ENCODE measurements around the gene IQCN.
A peak's percentile ranks its signal among the peaks of the same experiment; 100 is the strongest.

The IQCN gene

GRCh38 chr19:18266771-18267686 is 7.2 kb downstream of the IQCN start:
- DNase-seq (ENCODE audit: low read depth in 1 of 2, low spot score in 1 of 2) = no peak

- DNase-seq (ENCODE audit: low read depth in 1 of 2, low spot score in 1 of 2) = no peak
These were observed 8.7 kb downstream of the IQCN start for GRCh38 chr19:18265582-18265981.

GRCh38 chr19:18264971-18265540 is 9.2 kb downstream of the IQCN start:
- no peak for DNase-seq (ENCODE audit: low read depth in 1 of 2, low spot score in 1 of 2)

- no peak for DNase-seq (ENCODE audit: low read depth in 1 of 2, low spot score in 1 of 2)
These were observed 10.0 kb downstream of the IQCN start for GRCh38 chr19:18264137-18264854.

GRCh38 chr19:18263324-18264136 is 10.7 kb downstream of the IQCN start:
- no peak for DNase-seq (ENCODE audit: low read depth in 1 of 2, low spot score in 1 of 2)

- no peak for DNase-seq (ENCODE audit: low read depth in 1 of 2, low spot score in 1 of 2)
These were observed 11.3 kb downstream of the IQCN start for GRCh38 chr19:18262917-18263316.

GRCh38 chr19:18262144-18262543 is 12.1 kb downstream of the IQCN start:
- no peak for DNase-seq (ENCODE audit: low read depth in 1 of 2, low spot score in 1 of 2)

- DNase-seq (ENCODE audit: low read depth in 1 of 2, low spot score in 1 of 2) = no peak
These were observed 12.8 kb downstream of the IQCN start for GRCh38 chr19:18261474-18261873.

GRCh38 chr19:18259893-18260292 is 14.4 kb downstream of the IQCN start:
- no peak for DNase-seq (ENCODE audit: low read depth in 1 of 2, low spot score in 1 of 2)

- DNase-seq (ENCODE audit: low read depth in 1 of 2, low spot score in 1 of 2) = no peak
These were observed 16.5 kb downstream of the IQCN start for GRCh38 chr19:18257503-18258470.

- no peak for DNase-seq (ENCODE audit: low read depth in 1 of 2, low spot score in 1 of 2)
These were observed 19.4 kb downstream of the IQCN start for GRCh38 chr19:18254546-18255503.

- no peak for DNase-seq (ENCODE audit: low read depth in 1 of 2, low spot score in 1 of 2)
These were observed 20.5 kb downstream of the IQCN start for GRCh38 chr19:18253716-18254115.

- no peak for DNase-seq (ENCODE audit: low read depth in 1 of 2, low spot score in 1 of 2)
These were observed 21.1 kb downstream of the IQCN start for GRCh38 chr19:18253130-18253529.

GRCh38 chr19:18252370-18252717 is 21.9 kb downstream of the IQCN start:
- no peak for DNase-seq (ENCODE audit: low read depth in 1 of 2, low spot score in 1 of 2)

GRCh38 chr19:18251587-18252369 is 22.5 kb downstream of the IQCN start:
- peak; percentile 77 to 78 for DNase-seq (ENCODE audit: low read depth in 1 of 2, low spot score in 1 of 2)

GRCh38 chr19:18249834-18250233 is 24.4 kb downstream of the IQCN start:
- no peak for DNase-seq (ENCODE audit: low read depth in 1 of 2, low spot score in 1 of 2)

GRCh38 chr19:18245297-18245696 is 29.0 kb downstream of the IQCN start:
- DNase-seq (ENCODE audit: low read depth in 1 of 2, low spot score in 1 of 2) = no peak

GRCh38 chr19:18239303-18239702 is 34.9 kb downstream of the IQCN start:
- no peak for DNase-seq (ENCODE audit: low read depth in 1 of 2, low spot score in 1 of 2)
